GM12892 (cell line): ENCODE results near the gene TIAL1.

ENCODE experiments used
- POLR2A ChIP-seq: IDR thresholded peaks from 2 replicates; pipeline ENCODE4 v1.6.1; 2011; ENCODE audit warnings: low read depth, low read length, control low read depth
- POLR2AphosphoS5 ChIP-seq: IDR thresholded peaks from 2 replicates; pipeline ENCODE4 v1.6.1; 2011; ENCODE audit warnings: low read depth, low read length, control low read depth
- TAF1 ChIP-seq: IDR thresholded peaks from 2 replicates; pipeline ENCODE4 v1.6.1; 2011; ENCODE audit warnings: low read depth, mild to moderate bottlenecking, control low read depth, low read length, borderline replicate concordance

DNA sequence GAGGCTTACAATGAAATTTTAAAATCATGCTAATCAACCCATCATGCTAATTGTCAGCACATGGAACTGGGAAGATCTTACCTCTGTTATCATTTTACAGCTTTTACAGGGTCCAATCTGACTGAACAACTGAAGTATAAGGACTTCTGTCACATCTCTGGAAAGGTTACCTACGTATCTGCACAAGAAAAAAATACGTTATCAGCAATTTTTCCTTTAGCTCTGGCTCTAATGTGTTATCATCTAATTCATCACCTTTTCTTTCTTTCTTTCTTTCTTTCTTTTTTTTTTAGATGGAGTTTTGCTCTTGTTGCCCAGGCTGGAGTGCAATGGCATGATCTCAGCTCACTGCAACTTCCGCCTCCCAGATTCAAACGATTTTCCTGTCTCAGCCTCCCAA, 8.7 kb downstream of the TIAL1 start:
- no peak for TF ChIP-seq POLR2A
- TF ChIP-seq POLR2AphosphoS5: no peak
- TF ChIP-seq TAF1: no peak
